ES-I3 (cell line): ENCODE data around the gene HES5.
"Not testable (repeated sequence)": the region's sequence is repeated elsewhere in the genome, so short reads cannot be mapped to it uniquely, and the experiment has no call there.

ENCODE experiments used
- H3K36me3 ChIP-seq: 2 replicates; pipeline ENCODE4 v1.6.1; 2013; ENCODE audit warnings: mild to moderate bottlenecking, low read length, control low read depth, moderate library complexity; ENCODE audit not compliant: insufficient read depth
- H3K4me1 ChIP-seq: 2 replicates; pipeline ENCODE4 v1.6.1; 2013; ENCODE audit warnings: mild to moderate bottlenecking, control low read depth, low read length; ENCODE audit not compliant: insufficient read depth
- H3K9ac ChIP-seq: 2 replicates; pipeline ENCODE4 v1.6.1; 2013; ENCODE audit warnings: low read depth, mild to moderate bottlenecking, low read length, moderate library complexity
- H3K9me3 ChIP-seq: 2 replicates; pipeline ENCODE4 v1.6.1; 2013; ENCODE audit warnings: mild to moderate bottlenecking, low read length, moderate library complexity; ENCODE audit not compliant: control insufficient read depth, insufficient read depth

Gene HES5

GRCh38 chr1:2556678-2557481 is 26.8 kb upstream of the HES5 start:
- Histone ChIP-seq H3K9me3 (no peaks in the 10 kb centered on the region), H3K36me3 (no peaks in the 10 kb centered on the region), H3K4me1 (peaks cover 4% of the 10 kb centered on the region; the same call in 1 of the 2 replicates), H3K9ac (no peak overlapping the region)

- Histone ChIP-seq H3K36me3 (no peaks in the 10 kb centered on the region), H3K9me3 (no peaks in the 10 kb centered on the region), H3K4me1 (peaks cover 4% of the 10 kb centered on the region; the same call in 1 of the 2 replicates), H3K9ac (no peak within 1 kb of the TSS)
Measured at GRCh38 chr1:2556277-2556677, 26.2 kb upstream of the HES5 start, which contains the start of gene TNFRSF14. TNFRSF14 (plus strand) TSS chr1:2556371; CDS start chr1:2556665, 294 bp downstream.

DNA sequence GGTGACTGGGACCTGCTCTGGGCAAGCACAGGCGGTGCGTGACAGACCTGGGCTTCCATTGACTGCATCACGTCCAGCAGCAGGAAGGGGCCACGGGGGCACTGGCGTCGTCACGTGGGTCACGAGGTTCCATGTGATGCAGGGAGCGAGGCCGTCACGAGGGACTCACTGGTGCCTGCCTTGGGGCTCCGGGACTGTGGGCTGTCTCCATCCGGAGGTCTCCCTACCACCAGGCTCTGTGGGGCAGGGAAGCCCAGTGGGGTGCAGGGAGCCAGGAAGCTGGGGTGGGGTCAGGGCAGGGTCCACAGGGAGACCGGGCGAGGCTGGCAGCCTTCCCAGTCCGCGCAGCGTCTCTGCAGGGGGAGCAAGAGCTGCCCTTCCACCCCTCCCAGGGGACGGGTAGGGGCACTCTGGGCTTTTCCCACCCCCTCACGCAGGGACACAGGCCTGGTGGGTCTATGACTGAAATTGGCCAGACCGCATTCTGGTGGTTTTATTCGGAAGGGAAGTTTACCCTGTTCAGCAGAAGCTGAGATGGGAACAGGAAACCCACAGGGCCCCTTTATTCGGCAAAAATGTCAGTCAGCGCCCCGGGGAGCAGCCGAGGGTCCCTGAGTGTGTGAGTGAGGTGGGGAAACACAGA is 25.7 kb upstream of the HES5 start:
- H3K36me3 ChIP-seq = no peaks in the 10 kb centered on the region
- no peaks in the 10 kb centered on the region for H3K9me3 ChIP-seq
- H3K9ac ChIP-seq = no peak overlapping the region
- peaks cover 4% of the 10 kb centered on the region; the same call in 1 of the 2 replicates for H3K4me1 ChIP-seq

GRCh38 chr1:2554621-2555387 is 24.7 kb upstream of the HES5 start:
- Histone ChIP-seq H3K9ac (no peak overlapping the region), H3K4me1 (peaks cover 4% of the 10 kb centered on the region; the same call in 1 of the 2 replicates)

DNA sequence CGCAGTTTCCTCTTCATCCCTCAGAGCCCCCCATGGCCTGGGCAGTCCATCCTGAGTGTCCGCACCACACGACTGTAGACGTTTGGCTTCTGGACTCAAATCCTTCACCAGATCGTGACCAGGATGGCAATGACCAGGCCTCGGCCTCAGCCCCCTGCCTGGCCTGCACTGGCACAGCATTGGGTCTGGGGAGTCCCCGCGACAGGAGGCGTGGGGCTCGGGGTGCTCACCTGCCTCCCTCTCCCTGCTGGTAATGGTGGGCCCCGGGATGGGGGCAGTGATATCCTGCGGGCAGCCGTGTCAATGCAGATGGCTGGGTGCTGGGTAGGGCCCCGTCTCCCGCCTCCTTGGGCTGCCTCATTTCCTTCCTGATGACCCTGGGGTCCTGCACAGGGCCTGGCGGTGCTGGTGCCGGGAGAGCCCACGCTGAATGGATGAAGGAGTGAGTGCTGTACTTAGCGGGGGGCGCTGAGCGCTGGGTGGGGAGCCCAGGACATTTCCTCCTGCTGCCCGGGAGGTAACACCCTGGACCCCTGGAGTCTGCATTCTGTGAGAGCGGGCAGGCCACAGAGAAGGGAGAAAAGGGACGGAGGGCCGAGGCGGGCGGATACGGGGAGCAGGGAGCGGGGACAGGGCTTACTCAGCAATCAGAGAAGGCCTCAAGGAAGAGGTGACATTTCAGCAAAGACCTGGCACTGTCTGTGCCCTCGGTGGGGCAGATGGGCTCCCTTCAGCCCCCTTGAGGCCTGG is 24.0 kb upstream of the HES5 start:
- H3K36me3 ChIP-seq = no peaks in the 10 kb centered on the region
- H3K9me3 ChIP-seq = no peaks in the 10 kb centered on the region
- H3K9ac ChIP-seq = no peak overlapping the region
- H3K4me1 ChIP-seq = peaks cover 7% of the 10 kb centered on the region; the same call in 1 of the 2 replicates

More at GRCh38 chr1:2554621-2555387, 24.7 kb upstream of the HES5 start:
- no peaks in the 10 kb centered on the region for H3K9me3 ChIP-seq
- H3K36me3 ChIP-seq = no peaks in the 10 kb centered on the region

- H3K9ac ChIP-seq, H3K9me3 ChIP-seq, H3K36me3 ChIP-seq: not testable (repeated sequence)
- peaks cover 12% of the 10 kb centered on the region; the same call in 1 of the 2 replicates for H3K4me1 ChIP-seq
Measured at GRCh38 chr1:2553076-2553475, 23.0 kb upstream of the HES5 start.

DNA sequence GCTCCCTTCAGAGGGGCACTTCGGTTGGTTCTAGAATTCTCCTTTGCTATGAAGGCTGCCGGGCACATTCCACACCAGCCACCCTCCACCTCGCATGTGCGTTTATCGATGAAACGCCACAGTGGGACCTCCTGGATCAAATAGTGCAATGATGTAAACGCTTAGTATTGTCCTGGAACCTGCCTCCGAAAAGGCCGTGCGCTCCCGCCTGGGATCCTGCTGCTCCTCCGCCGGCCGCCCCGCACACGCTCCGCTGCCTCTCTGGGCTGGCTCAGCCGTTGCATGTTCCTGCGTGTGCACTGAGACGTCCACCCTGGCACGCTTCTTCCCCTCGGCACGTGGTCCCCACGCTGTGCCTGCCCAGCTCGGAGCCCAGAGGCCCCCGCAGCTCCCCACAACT is 22.1 kb upstream of the HES5 start:
- no peaks in the 10 kb centered on the region for H3K36me3 ChIP-seq
- H3K9ac ChIP-seq = no peak overlapping the region
- H3K9me3 ChIP-seq = no peaks in the 10 kb centered on the region
- peaks cover 12% of the 10 kb centered on the region; the same call in 1 of the 2 replicates for H3K4me1 ChIP-seq

DNA sequence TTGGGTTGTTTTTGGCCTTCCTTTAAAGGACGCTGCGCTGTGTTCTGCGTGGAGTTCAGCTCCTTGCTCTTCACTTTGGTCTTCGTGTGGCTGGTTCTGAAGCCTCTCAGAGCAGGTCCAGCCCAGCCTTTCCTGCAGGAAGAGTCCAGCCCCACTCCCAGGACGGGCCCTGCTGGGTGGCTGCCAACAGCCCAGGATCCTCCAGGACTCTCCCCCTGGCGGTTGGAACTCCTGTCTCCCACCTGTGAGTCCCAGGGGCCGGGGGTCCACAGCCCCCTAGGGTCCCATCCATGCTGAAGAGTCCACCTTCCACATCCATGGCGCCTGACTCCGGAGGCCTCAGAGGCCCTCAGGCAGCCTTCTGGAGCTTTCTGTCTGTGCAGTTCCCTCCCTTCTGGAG is 21.5 kb upstream of the HES5 start:
- not testable (repeated sequence) for H3K36me3 ChIP-seq, H3K9ac ChIP-seq, H3K9me3 ChIP-seq
- H3K4me1 ChIP-seq = peaks cover 12% of the 10 kb centered on the region; the same call in 1 of the 2 replicates

DNA sequence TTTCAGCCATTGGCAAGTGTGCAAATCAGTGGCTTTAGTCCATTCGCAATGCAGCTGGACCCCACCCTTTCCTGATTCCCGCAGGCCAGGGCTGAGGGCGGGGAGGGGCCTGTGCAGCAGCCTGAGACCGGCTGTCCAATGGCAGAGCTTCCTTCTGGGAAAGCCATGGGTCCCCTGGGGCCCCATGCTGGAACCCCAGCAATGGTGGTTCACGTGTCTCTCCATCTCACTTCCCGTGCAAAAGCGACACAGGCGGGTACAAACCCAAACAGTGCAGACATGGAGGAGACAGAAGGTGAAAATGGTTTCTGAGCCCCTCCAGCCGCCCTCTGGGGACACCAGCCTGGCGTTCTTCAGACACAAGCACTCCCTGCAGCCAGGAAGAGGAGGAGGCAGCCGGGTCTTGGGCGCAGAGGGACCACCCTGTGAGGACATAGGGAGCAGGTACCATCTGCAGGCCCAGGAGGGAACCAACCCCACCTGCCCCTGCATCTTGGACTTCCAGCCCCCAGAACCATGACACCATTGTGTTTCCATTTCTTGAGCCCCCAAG is 20.3 kb upstream of the HES5 start:
- H3K9ac ChIP-seq, H3K4me1 ChIP-seq, H3K9me3 ChIP-seq, H3K36me3 ChIP-seq: not testable (repeated sequence)

DNA sequence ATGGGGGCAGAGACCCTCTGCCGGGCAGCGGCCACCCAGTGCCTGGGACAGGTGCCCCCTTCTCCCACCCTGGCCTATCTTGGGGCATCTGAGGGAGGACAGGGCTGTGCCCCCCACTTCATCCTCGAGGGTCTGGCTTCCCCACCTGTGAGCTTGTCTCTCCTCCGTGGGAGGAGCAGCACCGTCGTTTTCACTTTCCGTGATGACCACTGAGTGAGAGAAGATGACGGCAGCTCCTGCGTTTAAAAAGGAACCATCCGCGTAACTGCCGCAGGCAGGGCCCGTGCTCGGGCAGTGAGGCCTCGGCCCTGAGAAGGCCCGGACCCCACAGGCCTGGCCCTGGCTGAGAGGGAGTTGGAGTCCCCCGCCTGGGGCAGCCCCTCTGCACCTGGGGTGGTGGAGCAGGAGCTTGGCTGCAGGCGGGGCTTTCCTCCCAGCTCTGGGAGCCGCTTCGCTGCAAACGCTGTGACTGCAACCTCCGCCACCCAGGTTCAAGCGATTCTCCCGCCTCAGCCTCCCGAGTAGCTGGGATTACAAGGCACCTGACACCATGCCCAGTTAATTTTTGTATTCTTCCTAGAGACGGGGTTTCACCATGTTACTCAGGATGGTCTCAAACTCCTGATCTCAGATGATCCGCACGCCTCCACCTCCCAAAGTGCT is 19.4 kb upstream of the HES5 start:
- H3K36me3 ChIP-seq, H3K9ac ChIP-seq, H3K9me3 ChIP-seq: not testable (repeated sequence)
- peaks cover 12% of the 10 kb centered on the region; the same call in 1 of the 2 replicates for H3K4me1 ChIP-seq

DNA sequence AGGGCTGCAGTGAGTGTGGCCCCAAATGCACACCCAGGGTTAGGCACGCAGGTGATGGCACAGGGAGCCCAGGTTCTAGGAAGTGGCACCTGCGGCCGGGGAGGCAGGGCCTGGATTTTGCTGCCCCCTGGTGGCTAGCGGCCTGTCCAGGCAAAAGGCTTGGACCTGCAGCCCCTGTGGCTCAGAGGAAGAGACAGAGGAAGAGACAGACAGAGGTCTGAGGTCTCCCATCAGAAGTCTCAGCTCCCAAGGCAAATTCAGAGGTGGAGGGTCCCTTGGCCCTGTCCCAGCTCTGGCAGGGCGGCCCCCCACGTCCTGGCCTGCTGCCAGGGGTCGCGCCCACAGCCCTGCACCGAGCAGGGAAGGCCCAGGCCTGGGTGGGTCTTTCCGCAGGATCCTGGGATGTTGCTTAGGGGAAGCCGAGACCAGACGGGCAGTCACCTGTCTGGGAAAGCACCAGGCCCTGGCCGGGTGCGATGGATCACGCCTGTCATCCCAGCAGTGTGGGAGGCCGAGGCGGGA is 18.1 kb upstream of the HES5 start:
- no peak overlapping the region; the same call in 1 of the 2 replicates for H3K9ac ChIP-seq
- H3K9me3 ChIP-seq = no peaks in the 10 kb centered on the region
- no peaks in the 10 kb centered on the region for H3K36me3 ChIP-seq
- peaks cover 23% of the 10 kb centered on the region; the same call in 1 of the 2 replicates for H3K4me1 ChIP-seq

DNA sequence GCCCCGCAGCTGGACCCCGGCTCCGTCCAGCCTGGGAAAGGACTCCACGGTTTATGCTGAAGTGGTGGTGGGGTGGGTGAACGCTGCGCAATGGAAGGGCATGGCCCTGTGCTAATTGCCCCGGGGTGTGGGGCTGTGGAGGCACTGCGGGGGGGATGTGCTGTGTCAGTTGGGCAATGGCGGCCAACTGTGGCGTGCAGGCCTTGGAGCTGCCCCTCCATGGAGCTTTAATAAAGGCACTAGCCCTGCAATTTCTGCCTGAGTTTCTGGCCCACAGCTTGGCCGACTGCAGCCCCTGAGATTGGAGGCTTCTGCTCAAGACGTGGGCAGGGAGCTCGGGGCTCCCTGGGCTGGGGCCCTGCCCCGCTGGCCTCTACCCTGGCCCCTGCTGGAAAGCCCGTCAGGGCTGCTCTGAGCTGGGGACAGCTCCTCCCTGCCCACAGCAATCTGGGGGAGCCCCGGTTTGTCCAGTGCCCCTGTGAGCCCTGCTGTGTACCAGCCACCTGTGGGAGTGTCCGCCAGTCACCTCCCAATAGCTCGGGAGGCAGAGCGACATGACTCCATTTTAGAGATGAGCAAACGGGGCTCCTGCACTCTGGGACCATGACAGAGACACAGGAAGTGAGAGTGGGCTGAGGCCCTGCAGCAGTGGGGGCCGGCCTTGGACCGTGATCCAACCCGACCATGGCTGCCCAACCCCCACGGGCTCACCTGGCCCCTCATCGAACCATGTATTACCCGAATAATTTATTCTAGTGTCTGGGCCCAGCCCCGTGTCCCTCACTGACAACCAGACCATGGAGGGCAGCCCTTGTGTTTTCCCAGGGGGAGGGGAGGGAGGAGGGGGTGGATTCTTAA is 17.4 kb upstream of the HES5 start:
- peak overlapping the region; percentile 86; the same call in 1 of the 2 replicates for H3K9ac ChIP-seq
- no peaks in the 10 kb centered on the region for H3K9me3 ChIP-seq
- H3K36me3 ChIP-seq = no peaks in the 10 kb centered on the region
- peaks cover 27% of the 10 kb centered on the region; the same call in 1 of the 2 replicates for H3K4me1 ChIP-seq
